SU-DHL-6 (cell line): ENCODE measurements around the gene CSHL1.
"Not testable (repeated sequence)": the region's sequence is repeated elsewhere in the genome, so short reads cannot be mapped to it uniquely, and the experiment has no call there.

Source experiments
- H2AFZ ChIP-seq: fragments of 200-600 bp; sonication (generic); 2 replicates; pipeline ENCODE4 v1.6.1; 2014; ENCODE audit warnings: low read depth, mild to moderate bottlenecking, moderate library complexity, mixed read lengths, antibody characterized with exemption, low read length; ENCODE audit not compliant: severe bottlenecking
- H3F3A ChIP-seq: fragments of 200-600 bp; shearing (Covaris generic); 2 replicates; pipeline ENCODE4 v1.6.0; 2016; ENCODE audit warnings: antibody characterized with exemption, mild to moderate bottlenecking; ENCODE audit not compliant: insufficient read depth
- H3K27ac ChIP-seq: fragments of 200-600 bp; sonication (generic); 2 replicates; pipeline ENCODE4 v1.5.1; 2016; ENCODE audit warnings: low read depth, mild to moderate bottlenecking, low read length, moderate library complexity, mixed read lengths
- H3K27me3 ChIP-seq: fragments of 200-600 bp; sonication (generic), shearing (Covaris generic); 2 replicates; pipeline ENCODE4 v1.6.0; 2014; ENCODE audit warnings: mild to moderate bottlenecking, low read length
- H3K36me3 ChIP-seq: fragments of 200-600 bp; sonication (generic); 2 replicates; pipeline ENCODE4 v1.6.1; 2014; ENCODE audit warnings: mild to moderate bottlenecking, low read length, mixed read lengths
- H3K4me2 ChIP-seq: fragments of 300-600, 200-600 bp; shearing (Covaris generic), sonication (generic); 2 replicates; pipeline ENCODE4 v1.6.0; 2014; ENCODE audit warnings: low read length, low read depth, mild to moderate bottlenecking; ENCODE audit not compliant: poor library complexity, severe bottlenecking
- H3K4me3 ChIP-seq: fragments of 200-600 bp; sonication (generic); 2 replicates; pipeline ENCODE4 v1.5.1; 2014; ENCODE audit warnings: antibody characterized with exemption, low read length, mild to moderate bottlenecking, mixed read lengths; ENCODE audit not compliant: insufficient read depth, poor library complexity, severe bottlenecking
- H3K79me2 ChIP-seq: fragments of 200-600 bp; sonication (generic); 2 replicates; pipeline ENCODE4 v1.6.1; 2014; ENCODE audit warnings: mild to moderate bottlenecking, low read length, moderate library complexity; ENCODE audit not compliant: insufficient read depth
- H3K9ac ChIP-seq: fragments of 200-600 bp; sonication (generic); 2 replicates; pipeline ENCODE4 v1.7.0; 2014; ENCODE audit warnings: mild to moderate bottlenecking, low read length
- H3K9me2 ChIP-seq: fragments of 200-600 bp; sonication (generic); replicated peaks from 2 replicates; pipeline ENCODE4 v1.6.1; 2014; ENCODE audit warnings: low read length; ENCODE audit not compliant: insufficient read depth
- H3K9me3 ChIP-seq: fragments of 200-600 bp; sonication (generic); 2 replicates; pipeline ENCODE4 v1.6.1; 2014; ENCODE audit warnings: low read length, mixed read lengths; ENCODE audit not compliant: insufficient read depth
- H4K20me1 ChIP-seq: fragments of 200-600 bp; sonication (generic); 2 replicates; pipeline ENCODE4 v1.6.1; 2014; ENCODE audit warnings: low read depth, mild to moderate bottlenecking, antibody characterized with exemption, low read length, moderate library complexity, mixed read lengths
- EZH2phosphoT487 ChIP-seq: fragments of 200-600 bp; sonication (generic), shearing (Covaris generic); conservative IDR thresholded peaks from 2 replicates; pipeline ENCODE4 v1.6.1; 2018; ENCODE audit warnings: mild to moderate bottlenecking, antibody characterized with exemption, low read length, moderate library complexity, mixed read lengths
- TF ChIP-seq, protein P1 (sequence below): fragments of 200-600 bp; sonication (generic); IDR thresholded peaks from one replicate; pipeline ENCODE4 v1.5.1; 2017; ENCODE audit warnings: antibody characterized with exemption, mild to moderate bottlenecking, low read length, moderate library complexity; ENCODE audit not compliant: insufficient read depth, poor library complexity, severe bottlenecking

Gene CSHL1

DNA sequence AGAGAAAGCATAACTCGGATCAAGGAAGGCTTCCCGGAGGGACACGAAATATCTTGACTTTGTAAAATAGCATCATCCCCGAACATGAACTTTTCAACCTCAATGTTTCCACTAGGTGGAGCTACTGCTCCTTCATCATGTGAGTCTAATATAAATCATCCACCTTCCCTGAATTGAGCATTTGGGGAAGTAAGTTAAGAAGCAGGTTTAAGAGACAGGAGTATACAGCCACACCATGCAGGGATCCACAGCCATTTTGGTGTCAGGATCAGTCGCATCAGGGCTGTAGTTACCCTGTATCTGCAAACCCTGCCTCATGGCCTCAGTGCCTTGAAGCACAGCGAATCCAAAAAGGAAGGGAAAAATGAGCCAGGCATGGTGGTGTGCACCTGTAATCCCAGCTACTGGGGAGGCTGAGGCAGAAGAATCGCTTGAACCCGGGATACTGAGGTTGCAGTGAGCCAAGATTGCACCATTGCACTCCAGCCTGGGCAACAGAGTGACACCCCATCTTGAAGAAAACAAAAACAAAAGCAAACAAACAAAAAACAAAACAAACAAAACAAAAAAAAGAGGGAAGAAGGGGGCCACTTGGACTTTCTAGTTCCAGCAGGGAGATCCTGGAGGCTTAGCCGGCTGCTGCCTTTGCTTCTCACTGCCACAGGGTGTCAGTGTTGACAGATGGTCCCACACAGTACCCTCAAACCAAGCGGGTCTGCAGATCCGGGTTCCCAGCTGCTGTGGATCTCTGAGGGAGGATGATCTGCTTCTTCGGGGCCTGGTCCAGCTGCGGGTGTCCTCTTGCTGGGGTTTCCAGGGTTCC is 21.8 kb downstream of the CSHL1 start:
- not testable (repeated sequence) for H3K9me2 ChIP-seq, H3K36me3 ChIP-seq, H3K9me3 ChIP-seq, H3F3A ChIP-seq, H4K20me1 ChIP-seq, H3K27me3 ChIP-seq, H3K27ac ChIP-seq, H3K4me2 ChIP-seq, H3K4me3 ChIP-seq, H3K9ac ChIP-seq, H3K79me2 ChIP-seq, H2AFZ ChIP-seq
- TF ChIP-seq, protein P1, sequence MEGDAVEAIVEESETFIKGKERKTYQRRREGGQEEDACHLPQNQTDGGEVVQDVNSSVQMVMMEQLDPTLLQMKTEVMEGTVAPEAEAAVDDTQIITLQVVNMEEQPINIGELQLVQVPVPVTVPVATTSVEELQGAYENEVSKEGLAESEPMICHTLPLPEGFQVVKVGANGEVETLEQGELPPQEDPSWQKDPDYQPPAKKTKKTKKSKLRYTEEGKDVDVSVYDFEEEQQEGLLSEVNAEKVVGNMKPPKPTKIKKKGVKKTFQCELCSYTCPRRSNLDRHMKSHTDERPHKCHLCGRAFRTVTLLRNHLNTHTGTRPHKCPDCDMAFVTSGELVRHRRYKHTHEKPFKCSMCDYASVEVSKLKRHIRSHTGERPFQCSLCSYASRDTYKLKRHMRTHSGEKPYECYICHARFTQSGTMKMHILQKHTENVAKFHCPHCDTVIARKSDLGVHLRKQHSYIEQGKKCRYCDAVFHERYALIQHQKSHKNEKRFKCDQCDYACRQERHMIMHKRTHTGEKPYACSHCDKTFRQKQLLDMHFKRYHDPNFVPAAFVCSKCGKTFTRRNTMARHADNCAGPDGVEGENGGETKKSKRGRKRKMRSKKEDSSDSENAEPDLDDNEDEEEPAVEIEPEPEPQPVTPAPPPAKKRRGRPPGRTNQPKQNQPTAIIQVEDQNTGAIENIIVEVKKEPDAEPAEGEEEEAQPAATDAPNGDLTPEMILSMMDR = peak; percentile 32

DNA sequence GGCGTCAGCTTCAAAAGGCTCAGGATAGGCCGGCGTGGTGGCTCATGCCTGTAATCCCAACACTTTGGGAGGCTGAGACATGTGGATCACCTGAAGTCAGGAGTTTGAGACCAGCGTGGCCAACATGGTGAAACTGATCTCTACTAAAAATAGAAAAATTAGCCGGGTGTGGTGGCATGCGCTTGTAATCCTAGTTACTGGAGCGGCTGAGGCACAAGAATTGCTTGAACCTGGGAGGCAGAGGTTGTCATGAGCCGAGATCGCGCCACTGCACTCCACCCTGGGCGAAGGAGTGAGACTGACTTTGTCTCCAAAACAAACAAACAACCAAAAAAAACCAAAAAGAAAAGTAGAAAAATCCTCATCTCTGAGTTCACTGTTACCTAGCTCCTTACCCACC is 25.9 kb downstream of the CSHL1 start:
- H3K9ac ChIP-seq, H3K79me2 ChIP-seq, H3K4me3 ChIP-seq: not testable (repeated sequence)

DNA sequence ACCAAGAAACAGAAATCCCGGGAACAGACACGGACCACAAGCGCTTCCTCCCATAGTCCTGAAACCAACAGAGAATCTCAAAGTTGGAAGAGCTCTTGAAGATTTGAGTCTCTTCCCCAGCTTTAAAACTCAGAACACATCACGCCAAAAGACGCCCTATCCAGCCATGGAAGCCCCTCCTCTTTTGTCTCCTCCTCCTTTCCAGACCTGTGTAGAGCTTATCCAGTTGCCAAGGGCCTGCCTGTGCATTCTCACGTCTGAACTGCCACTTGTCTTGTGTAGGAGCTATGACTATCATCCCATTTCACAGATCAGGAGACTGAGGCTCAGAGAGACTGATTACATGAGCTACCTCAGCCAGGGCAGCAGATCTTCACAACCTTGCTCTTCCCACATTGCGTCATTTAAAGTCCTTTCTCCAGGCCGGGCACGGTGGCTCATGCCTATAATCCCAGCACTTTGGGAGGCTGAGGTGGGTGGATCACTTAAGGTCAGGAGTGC is 28.4 kb downstream of the CSHL1 start:
- not testable (repeated sequence) for H4K20me1 ChIP-seq, H3K4me3 ChIP-seq, H3K79me2 ChIP-seq, H3K27ac ChIP-seq, H2AFZ ChIP-seq, H3K27me3 ChIP-seq, H3K36me3 ChIP-seq, H3K9ac ChIP-seq, H3F3A ChIP-seq, H3K9me3 ChIP-seq, H3K9me2 ChIP-seq, H3K4me2 ChIP-seq

More for the DNA sequence above, 25.9 kb downstream of the CSHL1 start:
- H2AFZ ChIP-seq, H3F3A ChIP-seq, H3K36me3 ChIP-seq, H3K9me2 ChIP-seq, H4K20me1 ChIP-seq, H3K27ac ChIP-seq, H3K4me2 ChIP-seq, H3K9me3 ChIP-seq, H3K27me3 ChIP-seq: not testable (repeated sequence)

DNA sequence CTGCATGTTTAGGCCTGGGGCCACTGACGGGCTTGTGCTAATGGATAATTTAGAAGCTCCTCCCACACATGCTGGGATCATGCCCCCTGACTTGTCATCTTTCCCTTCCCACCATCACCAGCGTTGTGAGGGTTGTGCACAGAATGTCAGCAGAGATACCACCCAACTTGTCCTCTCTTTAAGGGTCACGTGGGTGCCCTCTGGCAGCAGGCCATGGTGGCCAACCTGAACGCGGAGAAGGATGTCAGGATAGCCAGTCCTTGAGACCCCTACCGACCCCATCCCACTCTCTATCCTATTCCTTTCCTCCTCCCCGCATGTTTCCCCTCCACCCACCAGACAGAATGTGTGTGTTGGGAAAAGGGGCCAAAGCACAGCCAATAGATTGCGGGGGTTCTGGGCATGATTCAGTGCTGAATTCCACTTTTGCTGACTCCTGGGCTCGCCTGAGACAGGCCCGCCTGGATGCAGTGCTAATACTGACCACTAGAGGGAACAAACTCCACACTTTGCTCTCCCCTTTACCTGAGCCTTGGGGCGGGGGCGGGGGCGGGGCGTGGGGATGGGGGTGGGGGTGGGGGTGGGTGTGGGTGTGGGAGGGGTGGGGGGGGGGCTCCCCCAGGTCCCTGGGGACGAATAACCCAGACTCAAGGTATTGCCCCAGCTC is 29.0 kb downstream of the CSHL1 start, which contains the start of gene GH2:
Gene GH2, minus strand, starts transcription at position 10 of the 667 bp plus-strand sequence. CDS start 143 bp downstream, outside the sequence.
- H3K9me2 ChIP-seq = no peaks in the 10 kb centered on the region
- no peak within 1 kb of the TSS for H2AFZ ChIP-seq

DNA sequence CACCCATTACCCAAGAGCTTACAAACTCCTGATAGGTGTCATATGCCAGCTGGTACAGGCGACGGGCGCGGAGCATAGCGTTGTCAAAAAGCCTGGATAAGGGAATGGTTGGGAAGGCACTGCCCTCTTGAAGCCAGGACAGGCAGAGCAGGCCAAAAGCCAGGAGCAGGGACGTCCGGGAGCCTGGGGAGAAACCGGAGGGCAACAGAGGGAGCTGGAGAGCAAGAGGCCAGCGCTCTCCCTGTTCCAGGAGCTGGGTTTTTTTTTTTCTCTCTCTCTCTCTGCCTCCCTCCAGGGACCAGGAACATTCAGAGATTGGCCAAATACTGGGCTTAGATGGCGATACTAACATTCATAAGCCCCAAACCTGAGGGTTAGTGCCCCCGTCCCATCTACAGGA is 29.7 kb downstream of the CSHL1 start:
- not testable (repeated sequence) for H3K4me2 ChIP-seq, H2AFZ ChIP-seq

More for the DNA sequence above, 29.0 kb downstream of the CSHL1 start, which contains the start of gene GH2:
- Histone ChIP-seq H3K36me3 (no peaks in the 10 kb centered on the region), H3K4me3 (no peak within 1 kb of the TSS), H3K27me3 (no peaks in the 10 kb centered on the region), H3K27ac (no peak within 1 kb of the TSS), H3F3A (no peaks in the 10 kb centered on the region), H3K4me2 (no peak within 1 kb of the TSS), H3K9me3 (no peaks in the 10 kb centered on the region), H4K20me1 (no peaks in the 10 kb centered on the region), H3K9ac (no peak within 1 kb of the TSS), H3K79me2 (no peaks in the 10 kb centered on the region)
- no peak for TF ChIP-seq EZH2phosphoT487
- TF ChIP-seq, protein P1 = peak; percentile 50

More for the DNA sequence above, 29.7 kb downstream of the CSHL1 start:
- H4K20me1 ChIP-seq, H3K4me3 ChIP-seq, H3F3A ChIP-seq, H3K36me3 ChIP-seq, H3K9me2 ChIP-seq, H3K79me2 ChIP-seq, H3K9ac ChIP-seq, H3K9me3 ChIP-seq, H3K27me3 ChIP-seq, H3K27ac ChIP-seq: not testable (repeated sequence)
